ENCODE measurements around the gene ZNF574.

Gene ZNF574

DNA sequence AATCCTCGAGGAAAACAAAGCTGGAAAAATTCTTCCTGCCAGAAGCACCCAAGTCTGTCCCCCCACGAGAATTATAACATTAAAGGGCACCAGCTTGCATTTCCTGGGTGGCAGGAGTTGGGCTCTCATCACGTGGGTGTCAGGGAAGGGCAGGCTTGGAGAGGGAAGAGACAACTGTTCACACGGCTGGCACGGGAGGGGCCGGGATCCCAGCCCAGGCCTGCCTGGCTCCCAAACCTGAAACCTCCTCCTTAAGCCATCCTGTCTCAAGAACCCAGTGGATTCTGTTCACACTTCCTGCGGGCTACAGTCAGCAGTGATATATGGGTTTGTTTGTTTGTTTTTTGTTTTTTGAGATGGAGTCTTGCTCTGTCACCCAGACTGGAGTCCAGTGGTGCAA lies 18.1 kb upstream of the ZNF574 start:
- no peak for DNase-seq

DNA sequence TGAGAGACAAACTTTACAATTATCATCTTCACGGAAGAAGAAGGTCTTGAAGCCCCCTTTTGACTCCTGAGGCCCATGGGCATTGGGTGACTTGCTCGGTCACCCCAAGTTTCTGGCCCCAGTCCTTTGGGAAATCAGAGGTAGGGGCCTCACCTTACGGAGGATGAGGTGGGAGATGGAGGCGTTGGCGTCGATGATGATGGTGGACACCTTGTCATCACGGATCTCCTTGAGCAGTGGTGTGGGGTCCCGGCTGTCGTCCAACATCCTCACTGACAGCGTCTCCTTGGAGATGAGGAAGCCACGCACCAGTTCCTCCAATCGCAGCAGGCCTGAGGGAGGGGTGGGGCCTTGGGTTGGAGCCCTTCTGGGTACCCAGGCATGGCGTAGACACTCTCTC lies 16.8 kb upstream of the ZNF574 start:
- DNase-seq, result no peak

DNA sequence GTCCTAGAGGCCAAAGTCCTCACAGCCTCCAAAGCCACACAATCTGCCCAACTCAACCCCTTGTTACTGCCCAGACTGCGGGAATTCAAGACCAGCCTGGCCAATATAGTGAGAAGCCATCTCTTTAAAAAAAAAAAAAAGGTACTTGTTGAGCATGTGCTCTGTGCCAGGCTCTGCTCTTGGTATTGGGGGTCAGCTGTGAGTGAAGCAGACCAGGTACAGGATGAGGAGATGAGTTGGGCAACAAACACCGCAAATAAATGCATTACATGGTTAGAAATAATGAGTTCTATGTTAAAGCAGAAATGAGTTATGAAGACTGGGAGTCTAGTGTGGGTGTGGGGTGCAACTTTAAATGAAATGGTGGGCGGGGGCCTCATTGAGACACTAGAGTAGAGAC lies 15.8 kb upstream of the ZNF574 start:
- DNase-seq, result no peak

DNA sequence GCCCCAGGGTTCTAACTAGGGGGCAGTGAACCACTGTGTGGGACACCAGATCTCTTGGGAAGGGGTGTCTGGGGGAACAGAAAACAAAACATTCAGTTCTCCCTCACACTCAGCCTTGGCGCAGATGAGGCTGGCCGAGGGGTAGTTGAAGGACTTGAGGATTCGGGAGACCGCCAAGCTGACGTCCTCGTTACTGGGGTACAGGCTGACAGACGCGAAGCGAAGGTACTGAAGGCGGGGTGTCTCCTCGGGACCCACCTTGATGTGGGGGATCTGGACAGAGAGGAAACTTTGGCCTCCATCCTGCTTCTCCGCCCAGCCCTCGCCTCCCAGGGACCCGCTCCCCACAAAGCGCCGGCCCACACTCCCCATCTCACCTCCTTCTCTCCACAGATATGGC lies 13.6 kb upstream of the ZNF574 start:
- no peak for DNase-seq

DNA sequence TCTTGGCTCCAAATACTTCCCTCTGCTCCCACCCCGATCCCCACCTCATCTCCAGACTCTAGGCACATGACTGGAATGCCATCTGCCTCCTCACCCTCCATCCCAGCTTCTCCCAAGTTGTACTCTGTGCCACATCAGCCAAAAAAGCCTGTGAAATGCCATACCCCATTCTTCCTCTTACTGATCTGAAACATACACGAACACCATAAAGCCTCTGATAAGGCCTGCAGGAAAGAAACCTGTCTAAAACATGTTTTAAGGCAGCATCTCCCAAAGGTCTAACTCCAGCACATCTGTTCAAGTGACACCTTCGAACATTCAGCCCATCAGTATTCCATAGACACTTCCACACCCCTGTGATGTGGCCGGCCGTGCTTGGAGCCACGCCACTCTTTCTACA lies 11.5 kb upstream of the ZNF574 start:
- no peak for DNase-seq

DNA sequence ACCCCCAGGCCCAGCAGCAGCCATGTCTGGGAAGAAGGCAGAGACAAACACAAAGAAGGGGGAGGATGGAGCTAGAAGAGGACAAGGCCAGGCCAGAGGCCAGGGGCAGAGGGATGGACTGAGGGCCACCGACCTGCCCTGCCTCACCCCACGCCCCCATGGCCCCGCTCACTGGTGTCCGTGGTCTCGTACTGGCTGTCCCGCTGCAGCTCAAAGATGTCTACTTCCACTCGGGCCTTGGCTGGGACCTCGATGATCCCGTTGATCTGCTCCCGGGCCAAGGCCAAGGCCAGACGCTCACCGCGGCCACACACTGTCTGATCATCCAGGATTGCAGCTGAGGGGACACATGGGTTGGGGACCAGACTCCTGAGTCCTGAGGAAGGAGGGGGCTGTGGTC lies 10.9 kb upstream of the ZNF574 start:
- DNase-seq, result no peak

DNA sequence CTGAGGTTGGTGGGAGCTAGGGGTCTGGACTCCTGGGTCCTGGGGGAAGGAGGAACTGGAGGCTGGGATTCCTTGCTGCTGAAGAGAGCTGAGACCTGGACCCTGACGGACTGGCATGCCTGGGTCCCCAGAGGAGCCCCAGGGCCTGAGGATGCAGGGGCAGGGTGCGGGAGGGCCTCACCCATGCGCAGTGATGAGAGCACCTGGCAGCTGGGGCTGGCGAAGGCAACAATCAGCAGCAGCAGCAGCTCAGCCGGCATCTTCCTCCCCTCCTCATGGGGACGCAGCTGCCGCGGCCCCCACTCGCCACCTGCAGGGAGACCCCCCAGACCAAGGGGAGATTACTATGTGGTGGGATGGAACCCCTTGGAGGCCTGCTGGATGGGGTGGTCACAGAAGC lies 10.5 kb upstream of the ZNF574 start:
- DNase-seq, result no peak

DNA sequence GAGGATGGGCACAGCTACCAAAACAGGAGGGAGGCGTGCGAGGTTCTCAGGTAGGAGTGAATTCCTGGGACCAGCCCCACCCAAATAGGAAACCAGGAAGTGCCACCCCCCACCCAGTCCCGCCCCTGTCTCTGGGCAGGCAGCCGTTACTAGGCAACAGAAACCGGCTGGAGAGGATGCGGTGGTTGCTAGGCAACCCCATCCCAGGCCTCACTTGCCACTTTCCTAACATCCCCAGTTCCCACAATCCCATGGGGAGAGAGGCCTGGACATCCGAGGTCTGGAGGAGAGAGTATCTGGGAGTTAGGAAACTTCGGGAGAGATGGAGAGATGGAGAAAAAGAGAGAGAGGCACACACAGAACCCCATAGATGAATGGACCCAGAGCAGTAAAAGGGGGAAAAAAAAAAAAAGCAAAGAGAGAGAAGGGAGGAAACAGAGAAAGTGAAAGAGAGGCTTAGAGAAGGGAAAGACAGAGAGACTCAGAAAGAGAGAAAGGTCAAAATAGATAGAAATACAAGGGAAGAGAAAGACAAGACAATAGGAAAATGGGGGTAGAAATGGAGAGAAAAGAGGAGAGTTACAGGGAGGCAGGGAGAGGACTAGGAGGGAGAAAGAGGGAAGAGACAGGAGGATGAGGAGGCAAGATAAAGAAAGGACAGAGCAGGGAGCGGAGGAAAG lies 9.8 kb upstream of the ZNF574 start:
- no peak for DNase-seq

DNA sequence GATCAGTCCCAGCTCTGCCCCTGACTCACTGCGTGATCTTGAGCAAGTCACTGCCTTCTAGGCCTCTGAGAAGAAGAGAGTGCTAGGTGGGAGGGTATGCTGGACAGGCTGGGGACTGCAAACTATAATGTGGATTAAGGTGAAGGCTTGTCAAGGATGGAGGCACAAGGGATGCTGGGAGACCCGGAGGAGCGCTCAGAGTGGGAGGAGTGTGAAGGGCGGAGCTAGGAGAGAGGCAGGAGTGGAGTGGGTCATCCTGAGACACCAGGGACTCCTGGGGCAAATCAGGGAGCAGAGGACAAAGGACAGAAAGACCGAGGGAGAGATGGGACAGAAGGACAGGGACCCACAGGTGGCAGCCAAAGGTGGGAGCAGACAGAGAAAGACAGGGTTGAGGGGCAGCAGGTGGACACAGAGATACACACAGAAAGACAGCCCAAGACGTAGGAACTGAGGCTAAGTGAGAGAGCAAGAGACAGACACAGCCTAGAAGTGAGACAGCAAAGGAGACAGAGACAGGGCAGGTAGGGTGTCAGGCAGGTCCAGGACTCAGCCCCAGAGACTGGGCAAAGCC lies 8.6 kb upstream of the ZNF574 start:
- DNase-seq, result no peak

DNA sequence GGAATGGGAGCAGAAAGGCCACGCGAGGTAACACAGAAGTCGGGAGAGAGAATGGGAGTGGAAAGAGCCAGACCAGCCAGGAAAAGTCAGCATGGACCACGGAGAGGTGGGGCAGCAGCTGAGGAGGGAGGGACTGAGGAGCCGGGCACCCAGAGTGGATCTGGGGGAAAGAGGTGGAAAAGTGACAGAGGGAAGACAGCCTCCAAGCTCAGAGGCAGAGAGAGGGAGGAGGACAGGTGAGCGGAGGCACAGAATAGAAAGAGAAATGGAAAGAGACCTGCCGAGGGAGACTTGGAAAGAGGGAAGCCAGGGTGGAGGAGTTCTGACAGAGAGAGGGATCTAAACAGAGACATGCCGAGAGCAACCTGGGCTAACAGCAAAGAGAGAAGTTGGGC lies 7.6 kb upstream of the ZNF574 start:
- no peak for DNase-seq

DNA sequence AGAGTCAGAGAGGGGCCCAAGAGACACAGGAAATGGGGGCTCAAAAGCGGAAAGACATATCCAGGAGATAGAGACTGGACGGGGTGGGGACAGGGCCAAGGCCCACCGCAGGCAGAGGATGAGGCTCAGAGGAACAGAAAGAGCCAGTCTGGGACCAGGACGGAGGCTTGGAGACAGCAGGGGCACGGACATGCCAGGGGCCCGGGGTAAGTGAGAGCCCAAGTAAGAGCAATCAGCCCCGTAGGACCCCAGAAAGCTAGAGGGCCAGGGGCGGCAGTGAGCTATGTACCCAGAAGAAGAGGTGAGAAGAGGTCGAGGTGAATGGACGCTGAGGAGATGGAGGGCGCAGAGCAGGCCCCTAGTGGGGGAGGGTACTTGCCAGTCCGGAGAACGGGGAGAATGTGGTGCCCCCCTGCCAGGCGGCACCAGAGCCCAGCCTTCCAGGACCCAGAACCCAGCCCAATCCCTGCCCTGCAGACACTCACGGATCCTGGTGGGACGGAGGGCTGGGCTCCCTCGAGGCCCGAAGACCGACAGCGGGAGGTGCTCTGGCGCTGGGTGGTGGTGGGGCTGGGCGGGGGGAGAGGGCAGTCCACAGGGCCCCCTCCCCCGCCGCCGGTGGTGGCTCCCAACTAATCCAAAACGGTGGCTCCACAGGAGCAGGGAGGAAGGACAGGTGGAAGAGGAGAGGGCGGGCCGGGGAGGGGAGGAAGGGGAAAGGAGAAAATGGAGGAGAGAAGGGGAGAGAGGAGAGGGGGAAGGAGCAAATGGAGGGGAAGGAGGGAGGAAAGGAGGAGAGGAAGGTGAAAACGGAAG lies 7.0 kb upstream of the ZNF574 start:
- no peak for DNase-seq

DNA sequence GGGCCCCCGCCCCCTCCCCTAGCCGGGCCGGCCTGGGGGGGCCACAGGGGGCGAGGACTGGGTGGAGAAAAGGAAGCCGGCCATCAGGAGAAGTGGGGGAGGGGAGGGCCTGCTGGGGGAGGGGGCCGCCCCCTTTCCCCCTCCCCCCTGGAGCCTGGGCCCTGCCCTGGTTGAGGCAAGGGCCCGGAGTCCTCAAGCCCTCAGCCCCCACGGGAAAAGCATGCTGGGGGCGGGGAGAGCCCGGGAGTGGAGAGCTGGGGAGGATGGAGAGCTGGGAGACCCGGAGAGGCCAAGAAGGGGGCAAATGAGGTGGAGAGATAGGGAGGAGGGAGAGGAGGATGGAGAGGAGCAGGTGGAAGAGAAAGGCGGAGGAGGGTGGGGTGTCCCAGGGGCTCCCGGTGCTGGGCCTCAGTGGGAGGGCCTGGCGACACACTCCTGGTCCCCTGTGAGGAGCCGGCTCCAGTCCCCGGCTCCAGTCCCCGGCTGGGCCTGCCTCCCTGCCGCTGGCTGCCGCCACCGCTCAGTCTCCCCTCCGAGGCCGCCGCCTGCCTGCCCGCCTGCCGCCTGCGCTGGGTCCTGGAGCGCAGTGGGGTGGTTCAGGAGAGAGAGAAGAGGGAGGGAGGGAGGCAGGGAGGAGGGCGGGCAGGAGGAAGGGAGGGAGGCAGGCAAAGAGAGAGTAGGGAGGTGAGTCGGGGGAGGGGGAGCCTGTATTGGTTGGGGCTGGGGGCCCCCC lies 6.2 kb upstream of the ZNF574 start, which contains the start of gene GRIK5:
GRIK5 (minus strand) TSS at position 588 of the 733 bp plus-strand sequence. CDS start 4,436 bp downstream, outside the sequence.
- DNase-seq, result no peak

DNA sequence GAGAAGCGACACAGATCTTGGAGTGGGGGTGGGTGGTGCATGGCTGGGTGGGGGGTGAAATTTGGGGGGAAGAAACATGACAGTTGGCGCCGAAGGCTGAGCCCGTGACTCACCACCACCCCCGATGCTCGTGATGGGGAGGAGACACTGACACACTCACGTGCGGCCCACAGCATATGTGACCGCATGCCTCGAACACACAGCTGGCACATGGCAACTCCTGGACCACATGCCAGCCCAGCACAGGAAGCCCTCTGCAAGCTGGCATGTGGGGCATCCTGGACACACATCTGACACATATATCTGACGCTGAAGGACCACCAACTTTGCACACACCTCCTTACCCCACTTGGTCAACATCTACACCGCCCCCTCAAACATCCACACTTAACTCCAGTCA lies 4.7 kb upstream of the ZNF574 start:
- DNase-seq, result no peak

DNA sequence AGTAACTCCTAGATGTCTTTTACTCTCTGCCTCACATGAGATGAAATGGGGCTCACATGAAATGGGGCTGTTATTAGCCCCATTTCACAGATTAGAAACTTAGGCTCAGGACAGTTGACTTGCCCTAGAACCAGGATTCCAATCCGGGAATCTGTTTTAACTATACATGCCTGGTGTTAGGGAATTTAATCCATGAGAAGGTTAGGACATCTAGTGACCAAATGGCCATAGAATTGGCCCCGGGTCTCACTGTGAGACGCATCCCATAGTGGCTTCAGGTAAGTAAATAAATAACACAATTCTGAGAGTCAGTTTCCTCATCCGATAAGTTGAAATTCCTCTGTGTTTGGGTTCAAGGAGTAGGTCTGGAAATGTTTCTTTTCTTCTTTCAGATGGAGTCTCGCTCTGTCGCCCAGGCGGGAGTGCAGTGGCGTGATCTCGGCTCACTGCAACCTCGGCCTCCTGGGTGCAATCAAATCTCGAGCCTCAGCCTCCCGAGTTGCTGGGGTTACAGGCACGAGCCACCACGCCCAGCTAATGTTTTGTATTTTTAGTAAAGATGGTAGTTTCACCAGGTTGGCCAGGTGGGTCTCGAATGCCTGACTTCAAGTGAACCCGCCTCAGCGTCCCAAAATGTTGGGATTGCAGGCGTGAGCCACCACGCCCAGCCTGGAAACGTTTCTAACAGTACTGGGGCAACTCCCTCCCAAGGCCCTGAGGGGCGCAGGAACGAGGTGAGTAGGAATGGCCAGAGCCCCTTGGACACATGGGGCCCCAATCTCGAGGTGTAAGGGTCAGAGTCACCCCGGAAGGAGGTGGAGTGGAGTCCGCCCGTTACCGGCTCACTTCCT lies 1.2 kb upstream of the ZNF574 start:
- no peak for DNase-seq

DNA sequence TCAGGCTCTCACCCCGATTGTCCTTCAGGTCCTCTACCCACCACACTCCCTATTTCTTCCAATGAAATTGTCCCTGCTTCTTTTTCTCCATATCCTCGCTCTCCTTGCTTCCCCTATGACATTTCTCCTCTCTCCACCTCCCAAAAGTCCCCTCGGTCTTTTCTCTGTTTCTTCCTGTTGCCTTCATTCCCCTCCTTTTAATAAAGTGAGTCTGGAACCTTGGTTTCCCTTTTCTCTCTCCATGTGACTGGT lies 676 bp upstream of the ZNF574 start:
- no peak for DNase-seq

DNA sequence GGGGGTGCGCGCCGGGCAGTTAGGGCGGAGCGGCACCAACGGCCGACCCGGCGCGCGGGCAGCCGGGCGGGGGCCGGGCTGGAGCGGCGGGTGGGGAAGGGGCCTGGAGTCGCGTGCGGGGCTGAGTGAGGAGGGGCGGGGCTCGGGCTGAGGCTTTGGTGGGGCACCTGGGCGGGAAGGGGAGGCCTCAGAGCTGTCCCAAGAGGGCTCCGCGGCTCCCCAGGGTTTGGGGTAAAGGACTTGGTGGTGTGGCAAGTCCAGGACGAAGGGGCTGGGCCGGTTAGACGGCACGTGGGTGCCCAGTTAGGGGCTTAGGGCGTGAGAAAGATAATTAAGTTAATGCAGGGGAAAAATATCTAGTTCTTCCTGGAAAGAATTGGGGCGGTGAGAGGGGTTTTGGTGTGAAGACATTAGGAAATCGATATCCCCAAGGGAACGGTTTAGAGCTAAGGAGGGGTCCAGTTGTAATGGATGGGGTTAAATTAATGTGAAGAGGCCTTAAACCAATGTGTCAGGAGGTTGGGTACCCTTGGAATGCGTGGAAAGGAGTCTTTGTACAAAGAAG lies 496 bp downstream of the ZNF574 start:
- no peak for DNase-seq

DNA sequence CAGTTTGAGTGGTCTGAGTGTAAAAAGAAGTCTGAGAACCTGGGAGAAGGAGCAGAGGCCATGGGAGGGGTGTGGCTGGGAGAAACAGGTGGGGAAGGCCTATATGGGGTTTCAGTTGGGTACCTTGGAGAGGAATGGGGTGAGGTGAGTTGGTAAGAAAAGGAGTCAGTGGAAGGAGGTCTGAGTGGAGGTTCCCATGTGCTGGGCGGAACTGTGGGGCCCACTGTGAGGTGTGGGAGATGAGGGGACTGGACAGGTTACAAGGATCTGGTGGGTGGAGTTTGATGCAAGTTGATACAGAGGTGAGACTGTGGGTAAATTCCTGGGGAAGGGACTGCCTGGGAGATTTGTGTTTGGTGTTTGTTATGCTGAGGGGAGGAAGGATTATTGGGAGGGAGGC lies 2.1 kb downstream of the ZNF574 start:
- no peak for DNase-seq

DNA sequence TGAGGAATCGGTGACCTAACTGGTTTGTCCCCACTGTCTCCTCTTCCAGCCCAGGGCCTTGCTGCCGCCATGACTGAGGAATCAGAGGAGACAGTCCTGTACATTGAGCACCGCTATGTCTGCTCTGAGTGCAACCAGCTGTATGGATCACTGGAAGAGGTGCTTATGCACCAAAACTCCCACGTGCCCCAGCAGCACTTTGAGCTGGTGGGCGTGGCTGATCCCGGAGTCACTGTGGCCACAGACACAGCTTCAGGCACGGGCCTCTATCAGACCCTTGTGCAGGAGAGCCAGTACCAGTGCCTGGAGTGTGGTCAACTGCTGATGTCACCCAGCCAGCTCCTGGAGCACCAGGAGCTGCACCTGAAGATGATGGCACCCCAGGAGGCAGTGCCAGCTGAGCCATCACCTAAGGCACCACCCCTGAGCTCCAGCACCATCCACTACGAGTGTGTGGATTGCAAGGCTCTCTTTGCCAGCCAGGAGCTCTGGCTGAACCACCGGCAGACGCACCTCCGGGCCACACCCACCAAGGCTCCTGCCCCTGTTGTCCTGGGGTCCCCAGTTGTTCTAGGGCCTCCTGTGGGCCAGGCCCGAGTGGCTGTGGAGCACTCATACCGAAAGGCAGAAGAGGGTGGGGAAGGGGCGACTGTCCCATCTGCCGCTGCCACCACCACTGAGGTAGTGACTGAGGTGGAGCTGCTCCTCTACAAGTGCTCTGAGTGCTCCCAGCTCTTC lies 2.7 kb downstream of the ZNF574 start:
- DNase-seq, result no peak

DNA sequence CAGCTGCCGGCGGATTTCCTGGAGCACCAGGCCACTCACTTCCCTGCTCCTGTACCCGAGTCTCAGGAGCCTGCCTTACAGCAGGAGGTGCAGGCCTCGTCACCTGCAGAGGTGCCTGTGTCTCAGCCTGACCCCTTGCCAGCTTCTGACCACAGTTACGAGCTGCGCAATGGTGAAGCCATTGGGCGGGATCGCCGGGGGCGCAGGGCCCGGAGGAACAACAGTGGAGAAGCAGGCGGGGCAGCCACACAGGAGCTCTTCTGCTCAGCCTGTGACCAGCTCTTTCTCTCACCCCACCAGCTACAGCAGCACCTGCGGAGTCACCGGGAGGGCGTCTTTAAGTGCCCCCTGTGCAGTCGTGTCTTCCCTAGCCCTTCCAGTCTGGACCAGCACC lies 3.3 kb downstream of the ZNF574 start:
- no peak for DNase-seq

DNA sequence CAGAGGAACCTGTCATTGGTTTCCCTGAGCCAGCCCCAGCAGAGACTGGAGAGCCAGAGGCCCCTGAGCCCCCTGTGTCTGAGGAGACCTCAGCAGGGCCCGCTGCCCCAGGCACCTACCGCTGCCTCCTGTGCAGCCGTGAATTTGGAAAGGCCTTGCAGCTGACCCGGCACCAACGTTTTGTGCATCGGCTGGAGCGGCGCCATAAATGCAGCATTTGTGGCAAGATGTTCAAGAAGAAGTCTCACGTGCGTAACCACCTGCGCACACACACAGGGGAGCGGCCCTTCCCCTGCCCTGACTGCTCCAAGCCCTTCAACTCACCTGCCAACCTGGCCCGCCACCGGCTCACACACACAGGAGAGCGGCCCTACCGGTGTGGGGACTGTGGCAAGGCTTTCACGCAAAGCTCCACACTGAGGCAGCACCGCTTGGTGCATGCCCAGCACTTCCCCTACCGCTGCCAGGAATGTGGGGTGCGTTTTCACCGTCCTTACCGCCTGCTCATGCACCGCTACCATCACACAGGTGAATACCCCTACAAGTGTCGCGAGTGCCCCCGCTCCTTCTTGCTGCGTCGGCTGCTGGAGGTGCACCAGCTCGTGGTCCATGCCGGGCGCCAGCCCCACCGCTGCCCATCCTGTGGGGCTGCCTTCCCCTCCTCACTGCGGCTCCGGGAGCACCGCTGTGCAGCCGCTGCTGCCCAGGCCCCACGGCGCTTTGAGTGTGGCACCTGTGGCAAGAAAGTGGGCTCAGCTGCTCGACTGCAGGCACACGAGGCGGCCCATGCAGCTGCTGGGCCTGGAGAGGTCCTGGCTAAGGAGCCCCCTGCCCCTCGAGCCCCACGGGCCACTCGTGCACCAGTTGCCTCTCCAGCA lies 4.2 kb downstream of the ZNF574 start:
- DNase-seq, result no peak
